Cerebellar nuclear complex (tissue), 1 donor: ENCODE results near the gene ST6GALNAC6.

Experiments used
- DNase-seq, 2 experiments: peaks; one replicate each; lab custom pipeline; 2025; lab: John Stamatoyannopoulos, UW

ST6GALNAC6 gene, protein sequence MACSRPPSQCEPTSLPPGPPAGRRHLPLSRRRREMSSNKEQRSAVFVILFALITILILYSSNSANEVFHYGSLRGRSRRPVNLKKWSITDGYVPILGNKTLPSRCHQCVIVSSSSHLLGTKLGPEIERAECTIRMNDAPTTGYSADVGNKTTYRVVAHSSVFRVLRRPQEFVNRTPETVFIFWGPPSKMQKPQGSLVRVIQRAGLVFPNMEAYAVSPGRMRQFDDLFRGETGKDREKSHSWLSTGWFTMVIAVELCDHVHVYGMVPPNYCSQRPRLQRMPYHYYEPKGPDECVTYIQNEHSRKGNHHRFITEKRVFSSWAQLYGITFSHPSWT

DNA sequence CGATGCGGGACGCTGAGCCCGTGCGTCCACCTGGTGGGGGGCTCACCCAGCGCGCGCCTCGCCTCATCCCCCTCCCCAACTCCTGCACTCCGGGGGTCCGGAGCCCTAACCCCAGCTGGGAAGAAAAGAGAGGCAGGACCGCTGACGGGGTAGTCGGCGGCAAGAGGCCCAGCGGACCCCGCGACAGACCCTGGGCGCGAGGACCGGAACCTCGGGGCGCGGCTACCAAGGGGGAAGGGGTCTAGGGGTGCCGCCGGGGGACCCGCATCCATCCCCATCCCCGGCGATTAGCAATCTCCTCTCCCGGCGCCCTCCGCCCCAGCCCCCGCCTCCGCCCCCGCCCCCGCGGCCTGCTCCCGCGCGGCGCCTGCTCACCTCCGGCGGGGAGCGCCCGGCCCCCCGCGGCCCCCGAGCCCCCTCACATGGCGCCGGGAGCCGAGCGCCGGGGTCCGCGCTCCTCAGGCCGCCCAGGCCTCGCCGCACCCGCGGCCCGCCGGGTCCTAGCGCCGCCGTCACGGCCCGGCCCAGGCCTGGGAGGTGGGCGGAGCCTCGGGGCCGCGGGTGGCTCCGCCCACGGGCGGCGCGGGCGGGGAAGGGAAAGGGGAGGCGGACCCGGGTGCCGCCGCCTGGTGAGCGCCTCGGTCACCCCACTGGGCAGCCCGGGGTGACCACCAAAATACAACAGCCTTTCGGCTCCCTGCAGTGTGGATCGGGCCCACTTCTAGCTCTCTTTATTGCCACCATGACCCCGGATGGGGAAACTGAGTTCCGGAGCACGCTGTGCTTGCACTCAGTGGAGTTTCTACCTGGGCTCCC, at the start of gene ST6GALNAC6:
TSS of gene ST6GALNAC6 (minus strand) at position 476 of the 816 bp plus-strand sequence. CDS start 1,622 bp downstream, outside the sequence.
- no peak for DNase-seq

- no peak for DNase-seq
Observed at GRCh38 chr9:127947841-127948710, 48.7 kb upstream of the ST6GALNAC6 start.

GRCh38 chr9:127946728-127947127, 47.3 kb upstream of the ST6GALNAC6 start:
- no peak for DNase-seq

DNA sequence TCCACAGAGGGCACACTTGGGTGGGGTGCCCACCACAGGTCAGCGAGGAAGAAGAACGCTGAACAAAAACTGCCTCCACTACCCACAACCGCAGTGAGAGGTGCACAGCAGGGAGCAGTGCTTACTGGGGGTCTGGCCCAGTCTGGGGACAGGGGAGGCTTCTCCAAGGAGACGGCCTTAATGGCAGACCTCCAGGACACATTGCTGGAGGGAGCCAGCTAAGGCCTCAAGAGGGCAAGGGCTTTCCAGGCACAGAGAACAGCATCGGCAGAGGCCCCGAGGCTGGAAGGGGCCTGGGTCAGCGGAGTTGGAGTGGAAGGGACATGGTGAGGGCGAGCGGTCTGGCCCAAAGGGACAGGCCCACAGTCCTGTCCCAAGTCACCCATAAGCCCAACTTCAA, 46.5 kb upstream of the ST6GALNAC6 start:
- no peak for DNase-seq

- DNase-seq: no peak
Observed at GRCh38 chr9:127945338-127945737, 45.9 kb upstream of the ST6GALNAC6 start.

DNA sequence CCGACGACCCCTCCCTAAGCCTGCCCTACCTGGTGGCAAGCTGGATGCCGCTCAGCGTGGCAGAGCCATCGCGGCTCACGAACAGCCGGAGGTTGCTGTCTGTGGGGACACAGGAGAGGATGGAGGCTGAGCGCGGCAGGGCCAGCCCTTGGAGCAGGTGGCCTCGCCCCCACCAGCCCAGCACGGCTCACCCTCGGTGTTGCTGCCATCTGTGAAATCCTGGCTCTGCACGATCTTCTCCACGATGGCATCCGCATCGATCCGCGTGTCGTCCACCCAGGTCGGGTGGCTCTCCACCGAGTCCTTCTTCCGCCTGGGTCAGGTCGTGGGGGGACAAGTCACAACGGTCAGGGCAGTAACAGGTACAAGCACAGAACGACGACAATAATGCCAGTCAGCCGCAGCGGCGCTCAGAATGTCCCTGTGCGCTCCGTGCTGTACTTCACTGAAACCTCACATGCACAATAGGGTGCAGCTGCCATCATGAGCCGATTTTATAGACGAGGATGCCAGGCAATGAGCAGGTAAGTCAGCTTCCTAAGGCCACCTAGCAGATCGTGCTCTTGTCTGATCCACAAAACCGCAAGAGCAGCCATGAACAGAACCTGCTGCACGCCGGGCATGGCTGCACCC, 45.3 kb upstream of the ST6GALNAC6 start:
- DNase-seq: no peak

- no peak for DNase-seq
Observed at GRCh38 chr9:127943731-127944144, 44.3 kb upstream of the ST6GALNAC6 start.

DNA sequence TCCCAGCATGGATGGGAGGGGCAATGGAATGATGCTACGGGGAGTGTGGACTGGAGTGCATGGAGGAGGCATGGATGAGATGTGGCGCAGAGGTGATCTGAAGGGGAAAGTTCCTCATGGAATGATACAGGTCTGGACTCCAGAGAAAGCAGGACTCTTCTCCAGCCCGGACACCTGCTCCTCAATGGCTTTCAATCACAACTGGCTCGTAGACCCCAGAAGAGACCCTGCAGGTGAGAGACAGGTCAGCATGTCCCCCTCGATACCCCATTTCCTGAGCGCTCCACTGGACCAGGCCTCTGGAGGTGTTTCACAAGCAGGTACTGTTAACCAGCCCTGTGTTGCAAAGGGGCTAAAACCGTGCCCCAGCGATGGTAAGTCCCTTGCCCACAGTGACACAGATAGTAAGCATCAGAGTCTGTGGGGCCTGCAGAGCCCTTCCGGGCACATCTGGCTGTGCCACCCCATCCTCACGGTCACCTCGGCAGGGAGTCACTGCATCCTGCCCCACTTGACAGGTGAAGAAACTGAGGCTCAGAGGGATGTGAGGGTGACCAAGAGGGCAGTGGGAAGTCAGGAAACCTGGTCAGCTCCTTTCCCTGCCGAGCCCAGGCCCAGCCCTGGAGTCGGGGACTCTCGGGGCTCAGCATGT, 43.7 kb upstream of the ST6GALNAC6 start:
- no peak for DNase-seq

GRCh38 chr9:127942216-127943010, 43.0 kb upstream of the ST6GALNAC6 start:
- peak in 1 of 2 experiments; percentile 20 for DNase-seq

- DNase-seq: no peak
Observed at GRCh38 chr9:127941961-127942215, 42.5 kb upstream of the ST6GALNAC6 start.

- no peak for DNase-seq
Observed at GRCh38 chr9:127941062-127941960, 41.9 kb upstream of the ST6GALNAC6 start.

- DNase-seq: no peak
Observed at GRCh38 chr9:127940593-127940992, 41.2 kb upstream of the ST6GALNAC6 start.

GRCh38 chr9:127938298-127938690, 38.9 kb upstream of the ST6GALNAC6 start:
- no peak for DNase-seq

- peak in 1 of 2 experiments; percentile 23 for DNase-seq
Observed at GRCh38 chr9:127937388-127938297, 38.2 kb upstream of the ST6GALNAC6 start, which contains the start of gene DPM2. DPM2 (minus strand) TSS chr9:127937854; CDS start chr9:127937820, 34 bp downstream.

GRCh38 chr9:127937056-127937387, 37.6 kb upstream of the ST6GALNAC6 start:
- DNase-seq: no peak

GRCh38 chr9:127936347-127936852, 37.0 kb upstream of the ST6GALNAC6 start:
- DNase-seq: no peak

DNA sequence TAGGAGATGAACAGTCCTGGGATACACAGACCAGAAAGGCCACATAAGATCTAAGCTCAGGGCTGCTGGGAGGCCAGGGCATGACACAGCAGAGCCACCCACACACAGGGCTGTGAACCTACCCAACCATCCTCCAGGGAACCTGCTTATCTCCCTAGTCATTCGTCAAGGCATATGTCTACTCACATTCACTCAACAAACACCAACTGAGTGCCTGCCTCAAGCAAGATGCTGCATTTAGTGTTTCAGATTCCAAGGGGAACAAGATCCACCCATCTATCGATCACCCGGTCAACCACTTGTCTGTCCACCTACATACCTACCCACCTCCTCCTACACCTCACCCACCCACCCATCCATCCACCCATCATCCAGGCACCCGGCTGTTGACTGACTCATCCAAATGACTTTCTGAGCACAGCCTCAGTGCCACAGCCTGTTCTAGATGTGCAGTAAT, 36.4 kb upstream of the ST6GALNAC6 start:
- DNase-seq: no peak

GRCh38 chr9:127934986-127935385, 35.6 kb upstream of the ST6GALNAC6 start:
- no peak for DNase-seq
